IMR-90 (cell line): ENCODE measurements around the gene BLNK. TPM values are rescaled to one million over a fixed set of nuclear protein-coding genes. Genes with fewer than 3 reads are reported as not detected.

Source experiments
- ATAC-seq: fragments of 200-7000 bp; cut with Tn5 transposase; 2 replicates; pipeline ENCODE4 v1.9.1; 2020; ENCODE audit warnings: low read depth, mild to moderate bottlenecking, moderate library complexity
- BruUV-seq: library from RNA; stranded (reverse); fragments of 400-500 nt; replicated peaks from 2 replicates; lab custom pipeline; 2021; lab: Mats Ljungman, UMichigan
- CTCF ChIA-PET: fragments of 300-600 bp; formaldehyde crosslinking; extraction: SDS; loops from one replicate; lab custom pipeline; 2021; ENCODE audit warnings: antibody characterized with exemption; lab: Yijun Ruan, JAX
- POLR2A ChIA-PET: fragments of 300-600 bp; sonication (Branson Sonifier 250); formaldehyde crosslinking; loops from one replicate; lab custom pipeline; 2022; ENCODE audit warnings: antibody characterized with exemption; ENCODE audit not compliant: unreplicated experiment; lab: Charles Lee
- DNase-seq: peaks from one replicate; pipeline ENCODE4 v3.0.0; 2013
- H2AFZ ChIP-seq: replicated peaks from 2 replicates; pipeline ENCODE3; 2013; ENCODE audit warnings: low read length, mild to moderate bottlenecking; ENCODE audit not compliant: poor library complexity
- H2AK5ac ChIP-seq: 2 replicates; pipeline ENCODE4 v1.6.1; 2013; ENCODE audit warnings: low read depth, low read length, inconsistent platforms
- H2AK9ac ChIP-seq: replicated peaks from 2 replicates; pipeline ENCODE3; 2013; ENCODE audit warnings: mild to moderate bottlenecking, low read depth, low read length, moderate library complexity; ENCODE audit not compliant: poor library complexity
- H2BK120ac ChIP-seq: 2 replicates; pipeline ENCODE4 v1.6.1; 2013; ENCODE audit warnings: low read depth, low read length, inconsistent platforms
- H2BK15ac ChIP-seq: 3 replicates; pipeline ENCODE4 v1.6.1; 2013; ENCODE audit warnings: low read depth, low read length, inconsistent platforms
- H2BK20ac ChIP-seq: 2 replicates; pipeline ENCODE4 v1.6.1; 2013; ENCODE audit warnings: low read depth, mild to moderate bottlenecking, inconsistent platforms, low read length, moderate library complexity
- H2BK5ac ChIP-seq: 2 replicates; pipeline ENCODE4 v1.6.1; 2013; ENCODE audit warnings: mild to moderate bottlenecking, low read depth, low read length, inconsistent platforms; ENCODE audit not compliant: poor library complexity, severe bottlenecking
- H3K14ac ChIP-seq: replicated peaks from 2 replicates; pipeline ENCODE4 v1.6.1; 2013; ENCODE audit warnings: low read depth, low read length, inconsistent platforms
- H3K18ac ChIP-seq: 2 replicates; pipeline ENCODE4 v1.6.1; 2013; ENCODE audit warnings: low read depth, low read length, control low read depth
- H3K23ac ChIP-seq: 2 replicates; pipeline ENCODE4 v1.6.1; 2013; ENCODE audit warnings: low read depth, low read length, inconsistent platforms
- H3K27ac ChIP-seq: 2 replicates; pipeline ENCODE4 v1.5.1; 2013; ENCODE audit warnings: mild to moderate bottlenecking, control low read depth, low read length; ENCODE audit not compliant: insufficient read depth
- H3K27me3 ChIP-seq: 2 replicates; pipeline ENCODE4 v1.6.1; 2013; ENCODE audit warnings: low read length; ENCODE audit not compliant: control insufficient read depth, insufficient read depth
- H3K36me3 ChIP-seq: 2 replicates; pipeline ENCODE4 v1.6.1; 2013; ENCODE audit warnings: low read length, mixed read lengths; ENCODE audit not compliant: control insufficient read depth, insufficient read depth
- H3K4ac ChIP-seq: 2 replicates; pipeline ENCODE4 v1.6.1; 2013; ENCODE audit warnings: low read depth, low read length, inconsistent platforms
- H3K4me1 ChIP-seq: 2 replicates; pipeline ENCODE4 v1.6.1; 2013; ENCODE audit warnings: low read length, mixed read lengths; ENCODE audit not compliant: control insufficient read depth, insufficient read depth
- H3K4me2 ChIP-seq: 2 replicates; pipeline ENCODE4 v1.6.1; 2013; ENCODE audit warnings: low read depth, mild to moderate bottlenecking, control low read depth, low read length, moderate library complexity
- H3K4me3 ChIP-seq: 2 replicates; pipeline ENCODE4 v1.5.1; 2013; ENCODE audit warnings: low read depth, mild to moderate bottlenecking, control low read depth, low read length, moderate library complexity; ENCODE audit not compliant: insufficient read depth
- H3K56ac ChIP-seq: 2 replicates; pipeline ENCODE4 v1.6.1; 2013; ENCODE audit warnings: low read length, inconsistent platforms; ENCODE audit not compliant: insufficient read depth; ENCODE audit errors: extremely low read depth
- H3K79me1 ChIP-seq, 2 experiments: 2 replicates each; pipeline ENCODE4 v1.6.1; 2013; ENCODE audit warnings: low read length in 2 of 2, inconsistent platforms in 1 of 2, low read depth in 1 of 2
- H3K9ac ChIP-seq: 2 replicates; pipeline ENCODE4 v1.6.1; 2013; ENCODE audit warnings: low read depth, low read length, control low read depth
- H3K9me1 ChIP-seq: 2 replicates; pipeline ENCODE4 v1.6.1; 2013; ENCODE audit warnings: low read length, inconsistent platforms; ENCODE audit not compliant: insufficient read depth
- H3K9me3 ChIP-seq: 2 replicates; pipeline ENCODE4 v1.6.1; 2013; ENCODE audit warnings: low read length; ENCODE audit not compliant: control insufficient read depth, insufficient read depth
- H4K20me1 ChIP-seq: 2 replicates; pipeline ENCODE4 v1.6.1; 2013; ENCODE audit warnings: low read length, inconsistent platforms; ENCODE audit not compliant: insufficient read depth
- H4K5ac ChIP-seq: 2 replicates; pipeline ENCODE4 v1.6.1; 2013; ENCODE audit warnings: mild to moderate bottlenecking, low read depth, low read length, control low read depth
- H4K8ac ChIP-seq, 2 experiments: 2 replicates each; pipeline ENCODE4 v1.6.1; 2013; ENCODE audit warnings: low read depth in 2 of 2, low read length in 2 of 2, control low read depth in 1 of 2, inconsistent platforms in 1 of 2
- H4K91ac ChIP-seq: 2 replicates; pipeline ENCODE4 v1.6.1; 2013; ENCODE audit warnings: low read depth, low read length, inconsistent platforms; ENCODE audit not compliant: insufficient read depth
- MAFK ChIP-seq: IDR thresholded peaks from 2 replicates; pipeline ENCODE4 v1.6.1; 2012; ENCODE audit warnings: low read depth, low read length, improper control_type of control experiment
- MAZ ChIP-seq: IDR thresholded peaks from 2 replicates; pipeline ENCODE4 v1.6.1; 2012; ENCODE audit warnings: low read depth, mild to moderate bottlenecking, low read length, improper control_type of control experiment, moderate library complexity, borderline replicate concordance
- NFE2L2 ChIP-seq: fragments of 150-350 bp; IDR thresholded peaks from 2 replicates; pipeline ENCODE4 v1.6.1; 2016; ENCODE audit warnings: low read depth, mild to moderate bottlenecking, low read length
- WGBS, 2 experiments: methylation state at CpG; one replicate each; pipeline versions ENCODE4 v1.1.5 to v1.1.7; 2013; ENCODE audit warnings: missing lambda C conversion rate in 2 of 2; ENCODE audit not compliant: insufficient read length in 1 of 2; ENCODE audit errors: extremely low coverage in 2 of 2; 5-methylcytosine and 5-hydroxymethylcytosine counted together
- dilution Hi-C: fragments of 300-500 bp; cut with HindIII; formaldehyde crosslinking; loops from one replicate; pipeline ENCODE4 v1.14.3; 2018; ENCODE audit warnings: low sequenced_read_pairs; ENCODE audit not compliant: unreplicated experiment
- in situ Hi-C: fragments of 300-500 bp; cut with MboI; formaldehyde crosslinking; loops from 3 replicates; pipeline ENCODE4 v1.14.3; 2019; ENCODE audit warnings: low sequenced_read_pairs, inconsistent platforms, mixed read lengths
- intact Hi-C: fragments of 100-400 bp; cut with micrococcal nuclease; formaldehyde crosslinking; loops from 2 replicates; pipeline ENCODE4 v1.10.0; 2022
- polyA plus RNA-seq, 3 experiments: library from polyadenylated mRNA; depleted of rRNA; stranded (reverse); fragments of >200 nt; gene quantifications; 2 replicates each; pipeline ENCODE4 v1.2.3, GENCODE V29; 2012; ENCODE audit warnings: low replicate concordance in 1 of 3
- total RNA-seq: library from RNA; depleted of rRNA; stranded (reverse); fragments of >200 nt; gene quantifications from 2 replicates; pipeline ENCODE4 v1.2.3, GENCODE V29; 2012

The BLNK gene
- total and polyA plus RNA-seq, 2 of the 4 experiments (the other 2 are of a cell fraction): not detected

GRCh38 chr10:96319754-96320474 is 48.5 kb upstream of the BLNK start:
- H2BK5ac ChIP-seq: no peak overlapping the region
- H3K9ac ChIP-seq: no peak overlapping the region
- no peak overlapping the region for H4K5ac ChIP-seq
- no peak overlapping the region for H3K23ac ChIP-seq
- intact Hi-C loops (no loop called here), in situ Hi-C loops (no loop called here), dilution Hi-C loops (no loop called here)
- no peak overlapping the region for H3K4ac ChIP-seq
- no peak overlapping the region for H2AFZ ChIP-seq
- no peak overlapping the region for H3K56ac ChIP-seq
- H4K91ac ChIP-seq: no peak overlapping the region
- POLR2A ChIA-PET: no interaction called here
- no TSS peak for BruUV-seq
- H3K9me3 ChIP-seq: no peaks in the 10 kb centered on the region
- no peaks in the 10 kb centered on the region for H3K27me3 ChIP-seq
- TF ChIP-seq MAFK (peak; percentile 87), NFE2L2 (peak; percentile 91), MAZ (no peak)
- H2BK15ac ChIP-seq: no peak overlapping the region
- H4K8ac ChIP-seq: no peak overlapping the region
- no peaks in the 10 kb centered on the region for H3K4me1 ChIP-seq
- peak; percentile 44 for ATAC-seq
- H2AK9ac ChIP-seq: no peak overlapping the region
- H3K36me3 ChIP-seq: no peaks in the 10 kb centered on the region
- no peak for DNase-seq
- H2AK5ac ChIP-seq: no peak overlapping the region
- CTCF ChIA-PET: interaction anchor here (1.3 kb wide), 1 partner anchor 303 kb away, joined by 4 read pairs; no protein-coding TSS in a partner anchor
- no peak overlapping the region for H3K14ac ChIP-seq
- no CpG with 5 or more reads among the region's 3 CpGs for WGBS, 2 experiments
- H4K20me1 ChIP-seq: no peaks in the 10 kb centered on the region
- no peak overlapping the region for H2BK120ac ChIP-seq
- H3K79me1 ChIP-seq: no peaks in the 10 kb centered on the region
- H3K4me2 ChIP-seq: no peak overlapping the region
- H3K18ac ChIP-seq: no peak overlapping the region
- H3K27ac ChIP-seq: no peak overlapping the region
- H3K4me3 ChIP-seq: no peak overlapping the region
- H2BK20ac ChIP-seq: no peak overlapping the region
- H3K9me1 ChIP-seq: no peaks in the 10 kb centered on the region
